GM18951 (cell line): Measurements from ENCODE around the gene INPP5A.

Experiments used
- POLR2A ChIP-seq: IDR thresholded peaks from 4 replicates; pipeline ENCODE4 v1.6.1; 2011; ENCODE audit warnings: mild to moderate bottlenecking; ENCODE audit not compliant: insufficient read length, insufficient read depth; ENCODE audit errors: extremely low read depth
- in situ Hi-C: fragments of 300-500 bp; cut with MboI; formaldehyde crosslinking; loops from one replicate; pipeline ENCODE4 v1.12.0; 2022; ENCODE audit warnings: low sequenced_read_pairs, mixed read lengths, inconsistent platforms; ENCODE audit not compliant: unreplicated experiment

Gene INPP5A

GRCh38 chr10:132650611-132651250, 113.1 kb downstream of the INPP5A start:
- in situ Hi-C loops: no loop called here
- no peak for TF ChIP-seq POLR2A

GRCh38 chr10:132651511-132652029, 114.0 kb downstream of the INPP5A start:
- TF ChIP-seq POLR2A: no peak
- in situ Hi-C loops: no loop called here

- TF ChIP-seq POLR2A: no peak
- in situ Hi-C loops: no loop called here
Measured at GRCh38 chr10:132652446-132652845, 114.9 kb downstream of the INPP5A start.

- in situ Hi-C loops: no loop called here
Measured at GRCh38 chr10:132652936-132653590, 115.5 kb downstream of the INPP5A start.

DNA sequence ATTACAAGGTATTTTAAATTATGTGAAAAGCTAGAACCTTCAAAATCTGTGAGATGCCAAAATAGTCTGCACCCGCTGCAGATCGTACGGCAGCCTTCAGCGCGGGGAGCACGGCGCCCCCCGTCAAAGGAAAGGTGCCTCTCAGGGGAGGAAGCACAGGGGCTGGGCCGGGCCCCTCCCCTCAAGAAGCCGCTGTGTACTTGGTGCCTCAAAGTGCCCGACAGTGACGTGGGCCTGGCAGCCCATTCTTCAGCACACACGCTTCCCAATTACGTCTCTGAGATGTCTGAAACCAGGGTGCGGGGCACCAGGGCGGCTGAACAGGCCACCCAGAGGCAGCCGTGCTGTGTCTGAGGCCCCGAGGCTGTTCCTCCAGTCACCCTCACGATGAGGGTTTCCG, 116.1 kb downstream of the INPP5A start:
- in situ Hi-C loops: no loop called here
- no peak for TF ChIP-seq POLR2A

More at GRCh38 chr10:132652936-132653590, 115.5 kb downstream of the INPP5A start:
- no peak for TF ChIP-seq POLR2A

DNA sequence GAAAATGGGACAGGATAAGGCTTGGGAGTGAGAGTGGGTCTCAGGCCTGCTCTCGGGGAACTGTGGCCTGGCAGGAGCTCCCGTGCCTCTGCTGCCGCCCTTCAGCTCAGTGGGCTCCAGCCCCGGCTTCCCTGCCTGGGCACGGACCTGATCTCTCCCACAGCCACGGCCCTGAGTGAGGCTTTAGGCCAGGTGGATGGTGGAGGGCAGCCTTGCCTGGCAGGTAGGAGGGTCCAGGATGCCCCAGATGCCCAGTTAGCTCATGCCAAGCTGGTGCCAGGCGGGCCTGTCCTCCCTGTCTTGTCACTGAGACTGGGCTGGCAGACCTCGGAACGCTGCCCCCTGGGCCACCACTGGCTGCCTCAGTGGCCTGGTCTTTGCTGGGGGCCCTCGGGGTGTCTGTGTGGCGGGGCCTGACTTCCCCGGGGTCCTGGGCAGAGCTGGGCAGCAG, 116.6 kb downstream of the INPP5A start:
- TF ChIP-seq POLR2A: no peak
- in situ Hi-C loops: no loop called here

- TF ChIP-seq POLR2A: no peak
- in situ Hi-C loops: no loop called here
Measured at GRCh38 chr10:132654708-132655661, 117.4 kb downstream of the INPP5A start.

- no peak for TF ChIP-seq POLR2A
- in situ Hi-C loops: no loop called here
Measured at GRCh38 chr10:132655735-132656134, 118.1 kb downstream of the INPP5A start.

DNA sequence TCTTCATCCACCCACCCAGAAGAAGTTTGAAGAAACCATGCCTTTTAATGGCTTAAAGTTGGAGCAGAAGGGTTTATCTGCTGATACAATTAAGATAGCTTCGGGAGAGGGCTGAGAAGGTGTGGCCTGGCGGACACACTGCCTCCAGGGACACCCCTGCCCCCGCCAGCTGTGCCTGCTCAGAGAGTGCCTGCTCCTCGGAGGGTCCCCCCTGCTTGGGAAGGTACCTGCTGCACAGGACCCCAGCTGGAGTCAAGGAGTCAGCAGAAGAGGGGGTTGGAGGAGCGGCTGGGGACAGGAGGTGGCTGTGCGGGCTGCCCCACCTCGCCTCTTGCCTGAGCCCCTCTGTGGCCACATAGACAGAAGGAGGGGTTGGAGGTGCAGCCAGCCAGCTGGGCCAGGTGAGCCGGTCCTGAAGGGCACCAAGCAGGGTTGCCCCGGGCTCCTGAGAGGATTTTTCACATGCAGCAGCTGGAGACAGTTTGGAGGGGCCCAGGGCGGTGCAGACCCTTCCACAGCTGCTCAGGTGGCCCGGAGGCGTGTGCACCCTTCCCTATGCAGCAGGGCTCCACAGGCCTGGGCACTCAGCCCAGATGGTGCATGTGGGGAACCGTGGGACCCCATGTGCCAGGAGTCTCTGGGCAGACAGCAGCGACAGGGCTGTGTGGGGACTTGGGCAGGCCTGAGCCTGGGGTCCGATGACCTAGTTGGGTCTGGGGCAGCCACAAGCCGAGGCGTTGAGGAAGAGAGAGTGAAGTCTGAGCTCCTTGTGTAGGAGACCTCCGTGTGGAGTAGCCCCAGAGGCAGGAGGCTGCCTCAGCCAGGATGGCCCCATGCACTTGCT, 118.9 kb downstream of the INPP5A start:
- no peak for TF ChIP-seq POLR2A
- in situ Hi-C loops: no loop called here

DNA sequence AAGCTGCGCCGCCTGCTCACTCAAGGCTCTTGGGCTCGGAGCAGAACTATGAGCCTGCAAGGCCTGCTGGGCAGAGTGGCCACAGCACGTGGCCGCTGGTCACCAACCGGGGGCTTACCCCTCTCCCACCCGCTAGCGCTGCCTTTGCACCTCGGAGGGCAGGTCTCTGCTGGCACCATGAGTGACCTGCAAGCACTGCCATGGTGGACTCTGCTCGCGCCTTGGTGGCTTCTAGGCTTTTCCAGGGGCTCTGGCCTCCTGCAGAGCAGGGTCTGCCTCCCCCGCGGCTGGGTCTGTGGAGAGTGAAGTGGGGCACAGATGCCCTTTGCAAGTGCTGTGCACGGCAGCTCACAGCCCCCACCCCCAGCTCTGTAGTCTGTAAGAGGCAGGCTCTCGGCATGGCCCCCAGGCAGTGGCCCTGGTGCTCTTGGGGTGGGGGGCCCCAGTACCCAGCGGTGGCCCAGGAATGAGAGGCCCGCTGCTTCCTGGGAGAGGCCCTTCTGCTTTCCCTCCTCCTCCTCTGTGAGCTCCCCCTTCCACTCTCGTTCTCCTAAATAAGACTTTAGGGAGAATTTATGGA, 119.6 kb downstream of the INPP5A start:
- no peak for TF ChIP-seq POLR2A
- in situ Hi-C loops: no loop called here

GRCh38 chr10:132657748-132658147, 120.2 kb downstream of the INPP5A start:
- in situ Hi-C loops: no loop called here
- no peak for TF ChIP-seq POLR2A

DNA sequence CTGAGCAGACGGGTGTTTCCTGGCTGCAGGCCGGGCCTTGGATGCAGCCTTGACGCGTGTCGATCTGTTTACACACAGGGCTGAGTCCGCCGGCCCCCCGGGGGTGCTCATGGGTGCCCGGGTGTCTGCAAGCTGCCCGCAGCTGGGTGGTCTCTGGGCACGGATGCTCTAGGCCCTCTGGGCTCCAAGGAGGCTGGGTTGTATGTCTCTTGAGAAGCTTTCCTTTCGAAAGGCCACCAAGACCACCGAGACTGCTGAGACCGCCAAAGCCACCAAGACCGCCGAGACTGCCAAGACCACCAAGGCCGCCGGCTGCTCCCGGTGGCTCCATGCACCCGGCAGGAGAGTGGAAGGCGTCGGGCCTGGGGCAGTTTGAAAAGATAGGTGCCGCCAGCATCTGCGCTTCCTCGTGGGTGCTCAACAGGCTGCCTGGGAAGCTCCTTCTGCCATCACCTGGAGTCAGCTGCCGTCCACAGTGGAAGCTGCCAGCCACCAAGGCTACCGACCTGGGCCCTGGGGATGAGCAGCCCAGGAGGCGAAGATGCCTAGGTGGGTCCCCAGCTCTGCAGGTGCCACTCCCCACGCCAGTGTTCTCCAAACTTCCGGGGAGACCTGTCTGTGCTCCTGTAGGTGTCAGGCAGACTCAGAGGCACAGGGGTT, 121.1 kb downstream of the INPP5A start:
- in situ Hi-C loops: no loop called here

More for the DNA sequence above, 121.1 kb downstream of the INPP5A start:
- no peak for TF ChIP-seq POLR2A
